ENCODE results near the gene COPA. TPM values are rescaled to one million over a fixed set of nuclear protein-coding genes. Genes with fewer than 3 reads are reported as not detected.

COPA gene
- total RNA-seq, 1 donor from 2014 or later, result 281 TPM

DNA sequence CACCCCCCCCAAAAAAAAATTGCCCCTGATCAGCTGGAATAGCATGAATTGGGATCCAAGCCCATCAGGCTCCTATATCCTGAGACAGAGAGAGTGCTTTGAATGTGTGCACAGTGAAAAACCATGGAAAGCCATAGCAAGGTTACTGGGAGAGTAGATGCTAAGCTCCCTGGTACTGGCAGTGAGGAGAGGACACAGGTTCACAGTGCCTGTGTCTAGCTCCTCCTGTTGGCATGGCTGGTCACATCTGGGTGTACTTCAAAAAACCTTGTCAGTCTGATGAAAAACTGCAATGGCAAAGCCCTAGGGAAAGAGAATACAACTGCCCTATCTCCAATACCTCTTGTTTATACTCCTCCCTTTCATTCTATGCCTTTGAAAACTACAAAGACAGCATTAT, 12.9 kb downstream of the COPA start:
- H3K36me3 ChIP-seq (ENCODE audit: insufficient read depth, low read length), result peaks cover 83% of the 10 kb centered on the region
- H3K4me3 Mint-ChIP-seq (ENCODE audit: unreplicated experiment), result no peak overlapping the region
- H3K27ac Mint-ChIP-seq (ENCODE audit: unreplicated experiment), result no peak overlapping the region
- peaks cover 2% of the 10 kb centered on the region for H3K4me1 Mint-ChIP-seq (ENCODE audit: low read depth, unreplicated experiment)
- H3K9ac ChIP-seq (ENCODE audit: low read length), result no peak overlapping the region
- no peak overlapping the region for H3K27ac ChIP-seq (ENCODE audit: low read depth, low read length)
- peaks cover 90% of the 10 kb centered on the region for H4K20me1 ChIP-seq (ENCODE audit: insufficient read depth, low read length)
- no peak overlapping the region for H3K4me3 ChIP-seq (ENCODE audit: insufficient read depth, low read depth, low read length)
- peaks cover 20% of the 10 kb centered on the region for H3K36me3 Mint-ChIP-seq (ENCODE audit: low read depth, unreplicated experiment)
- no peaks in the 10 kb centered on the region for H3K27me3 ChIP-seq (ENCODE audit: insufficient read depth, low read length)
- H3K9me3 ChIP-seq (ENCODE audit: insufficient read depth, low read depth, low read length), result no peaks in the 10 kb centered on the region
- H3K9me3 Mint-ChIP-seq (ENCODE audit: unreplicated experiment), result no peaks in the 10 kb centered on the region
- FAIRE-seq (no peak), DNase-seq (ENCODE audit: low read depth) (no peak)
- no peaks in the 10 kb centered on the region for H3K27me3 Mint-ChIP-seq (ENCODE audit: low read depth, unreplicated experiment)
- no peak overlapping the region for H3K4me2 ChIP-seq (ENCODE audit: low read length)
- peaks cover 84% of the 10 kb centered on the region for H3K79me2 ChIP-seq (ENCODE audit: insufficient read depth, low read length)
- H2AFZ ChIP-seq (ENCODE audit: low read depth, low read length), result no peak overlapping the region
- no peaks in the 10 kb centered on the region for H3K4me1 ChIP-seq (ENCODE audit: insufficient read depth, low read length)
- TF ChIP-seq, protein P1, sequence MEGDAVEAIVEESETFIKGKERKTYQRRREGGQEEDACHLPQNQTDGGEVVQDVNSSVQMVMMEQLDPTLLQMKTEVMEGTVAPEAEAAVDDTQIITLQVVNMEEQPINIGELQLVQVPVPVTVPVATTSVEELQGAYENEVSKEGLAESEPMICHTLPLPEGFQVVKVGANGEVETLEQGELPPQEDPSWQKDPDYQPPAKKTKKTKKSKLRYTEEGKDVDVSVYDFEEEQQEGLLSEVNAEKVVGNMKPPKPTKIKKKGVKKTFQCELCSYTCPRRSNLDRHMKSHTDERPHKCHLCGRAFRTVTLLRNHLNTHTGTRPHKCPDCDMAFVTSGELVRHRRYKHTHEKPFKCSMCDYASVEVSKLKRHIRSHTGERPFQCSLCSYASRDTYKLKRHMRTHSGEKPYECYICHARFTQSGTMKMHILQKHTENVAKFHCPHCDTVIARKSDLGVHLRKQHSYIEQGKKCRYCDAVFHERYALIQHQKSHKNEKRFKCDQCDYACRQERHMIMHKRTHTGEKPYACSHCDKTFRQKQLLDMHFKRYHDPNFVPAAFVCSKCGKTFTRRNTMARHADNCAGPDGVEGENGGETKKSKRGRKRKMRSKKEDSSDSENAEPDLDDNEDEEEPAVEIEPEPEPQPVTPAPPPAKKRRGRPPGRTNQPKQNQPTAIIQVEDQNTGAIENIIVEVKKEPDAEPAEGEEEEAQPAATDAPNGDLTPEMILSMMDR (IDR thresholded peaks at IDR 0.05; ENCODE audit: insufficient read depth, low read depth, low read length), result no peak
- TF ChIP-seq EZH2 (IDR thresholded peaks at IDR 0.05; ENCODE audit: insufficient read depth, low read length), result no peak

GRCh38 chr1:160328184-160328583, 14.9 kb downstream of the COPA start:
- no peak for FAIRE-seq
- DNase-seq (ENCODE audit: low read depth), result no peak
- Histone ChIP-seq H3K4me1 (ENCODE audit: insufficient read depth, low read length) (no peaks in the 10 kb centered on the region), H4K20me1 (ENCODE audit: insufficient read depth, low read length) (peaks cover 86% of the 10 kb centered on the region), H3K9ac (ENCODE audit: low read length) (no peak overlapping the region), H3K27me3 (ENCODE audit: insufficient read depth, low read length) (no peaks in the 10 kb centered on the region), H3K4me2 (ENCODE audit: low read length) (no peak overlapping the region), H3K9me3 (ENCODE audit: insufficient read depth, low read depth, low read length) (no peaks in the 10 kb centered on the region), H3K27ac (ENCODE audit: low read depth, low read length) (no peak overlapping the region), H3K36me3 (ENCODE audit: insufficient read depth, low read length) (peaks cover 80% of the 10 kb centered on the region), H2AFZ (ENCODE audit: low read depth, low read length) (no peak overlapping the region), H3K79me2 (ENCODE audit: insufficient read depth, low read length) (peaks cover 83% of the 10 kb centered on the region), H3K4me3 (ENCODE audit: insufficient read depth, low read depth, low read length) (no peak overlapping the region)
- Mint-ChIP-seq H3K4me3 (ENCODE audit: unreplicated experiment) (no peak overlapping the region), H3K27ac (ENCODE audit: unreplicated experiment) (no peak overlapping the region), H3K9me3 (ENCODE audit: unreplicated experiment) (no peaks in the 10 kb centered on the region), H3K36me3 (ENCODE audit: low read depth, unreplicated experiment) (peaks cover 16% of the 10 kb centered on the region), H3K4me1 (ENCODE audit: low read depth, unreplicated experiment) (no peaks in the 10 kb centered on the region), H3K27me3 (ENCODE audit: low read depth, unreplicated experiment) (no peaks in the 10 kb centered on the region)
- TF ChIP-seq EZH2 (IDR thresholded peaks at IDR 0.05; ENCODE audit: insufficient read depth, low read length), result no peak
- TF ChIP-seq, protein P1 (IDR thresholded peaks at IDR 0.05; ENCODE audit: insufficient read depth, low read depth, low read length), result no peak

DNA sequence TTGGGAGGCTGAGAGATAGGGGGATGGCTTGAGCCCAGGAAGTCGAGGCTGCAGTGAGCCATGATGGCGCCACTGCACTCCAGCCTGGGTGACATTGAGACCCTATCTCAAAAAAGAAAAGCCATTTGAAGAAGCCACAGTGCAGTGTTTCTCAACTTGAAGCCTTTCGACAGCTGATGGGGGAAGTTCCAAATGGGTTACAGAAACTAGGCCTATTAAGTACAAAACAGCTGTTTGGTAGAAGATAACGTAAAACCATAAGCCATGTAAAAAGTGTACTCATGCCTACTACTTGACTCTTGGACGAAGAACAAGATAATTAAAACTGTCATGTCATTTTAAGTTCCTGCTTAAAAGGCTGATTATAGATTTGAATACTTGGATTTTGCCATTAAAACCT, 16.6 kb downstream of the COPA start:
- no peaks in the 10 kb centered on the region for H3K27me3 Mint-ChIP-seq (ENCODE audit: low read depth, unreplicated experiment)
- no peak overlapping the region for H3K27ac Mint-ChIP-seq (ENCODE audit: unreplicated experiment)
- no peak overlapping the region for H3K27ac ChIP-seq (ENCODE audit: low read depth, low read length)
- no peaks in the 10 kb centered on the region for H3K4me1 ChIP-seq (ENCODE audit: insufficient read depth, low read length)
- no peak overlapping the region for H2AFZ ChIP-seq (ENCODE audit: low read depth, low read length)
- H3K4me3 Mint-ChIP-seq (ENCODE audit: unreplicated experiment), result no peak overlapping the region
- no peak overlapping the region for H3K9ac ChIP-seq (ENCODE audit: low read length)
- H4K20me1 ChIP-seq (ENCODE audit: insufficient read depth, low read length), result peaks cover 89% of the 10 kb centered on the region
- DNase-seq (ENCODE audit: low read depth) (no peak), FAIRE-seq (no peak)
- no peak overlapping the region for H3K4me3 ChIP-seq (ENCODE audit: insufficient read depth, low read depth, low read length)
- H3K9me3 Mint-ChIP-seq (ENCODE audit: unreplicated experiment), result no peaks in the 10 kb centered on the region
- H3K79me2 ChIP-seq (ENCODE audit: insufficient read depth, low read length), result peaks cover 90% of the 10 kb centered on the region
- TF ChIP-seq, protein P1 (IDR thresholded peaks at IDR 0.05; ENCODE audit: insufficient read depth, low read depth, low read length), result no peak
- no peak for TF ChIP-seq EZH2 (IDR thresholded peaks at IDR 0.05; ENCODE audit: insufficient read depth, low read length)
- peaks cover 80% of the 10 kb centered on the region for H3K36me3 ChIP-seq (ENCODE audit: insufficient read depth, low read length)
- no peaks in the 10 kb centered on the region for H3K27me3 ChIP-seq (ENCODE audit: insufficient read depth, low read length)
- no peaks in the 10 kb centered on the region for H3K4me1 Mint-ChIP-seq (ENCODE audit: low read depth, unreplicated experiment)
- H3K4me2 ChIP-seq (ENCODE audit: low read length), result no peak overlapping the region
- no peaks in the 10 kb centered on the region for H3K9me3 ChIP-seq (ENCODE audit: insufficient read depth, low read depth, low read length)
- peaks cover 12% of the 10 kb centered on the region for H3K36me3 Mint-ChIP-seq (ENCODE audit: low read depth, unreplicated experiment)
